ENCODE measurements around the gene CERK. TPM values are rescaled to one million over a fixed set of nuclear protein-coding genes. Genes with fewer than 3 reads are reported as not detected.

The CERK gene
- total and polyA plus RNA-seq, 2 of the 8 experiments (the other 6 are each of a cell fraction or from before 2014, with no cell fraction given) = 26.6 to 59.0 TPM

GRCh38 chr22:46699091-46699490, 39.0 kb downstream of the CERK start (continued):
- TF ChIP-seq CBX5 (IDR thresholded peaks at IDR 0.05; ENCODE audit: low read depth, low read length) = no peak
- TF ChIP-seq USF2 (IDR thresholded peaks at IDR 0.05; ENCODE audit: low read length) = no peak
- TF ChIP-seq HDAC2 (IDR thresholded peaks at IDR 0.05; ENCODE audit: borderline replicate concordance in 1 of 2, low read depth in 2 of 2, low read length in 2 of 2) = no peak
- no peak for TF ChIP-seq NRF1 (IDR thresholded peaks at IDR 0.05; ENCODE audit: low read depth, low read length)
- TF ChIP-seq RBBP5 (IDR thresholded peaks at IDR 0.05; ENCODE audit: borderline replicate concordance, low read depth, low read length) = no peak

All from H1 (cell line).